Astrocyte of the spinal cord (primary cell): ENCODE measurements around the gene KATNAL1.
A peak's percentile ranks its signal among the peaks of the same experiment; 100 is the strongest.

ENCODE experiments used
- DNase-seq: peaks from one replicate; pipeline ENCODE4 v3.0.0; 2011; ENCODE audit warnings: low read depth, low spot score
- H3K4me3 ChIP-seq: 2 replicates; pipeline ENCODE4 v1.5.1; 2011; ENCODE audit warnings: low read depth, mild to moderate bottlenecking, low read length, moderate library complexity
- CTCF ChIP-seq: IDR thresholded peaks from 2 replicates; pipeline ENCODE4 v1.5.1; 2012; ENCODE audit warnings: low read depth, mild to moderate bottlenecking, low read length, inconsistent platforms
- in situ Hi-C: cut with HindIII; loops from 2 replicates; pipeline ENCODE4 v1.10.0; 2017; ENCODE audit warnings: low sequenced_read_pairs

Gene KATNAL1

GRCh38 chr13:30163441-30163840 lies 143.9 kb downstream of the KATNAL1 start:
- in situ Hi-C loops, result no loop called here

DNA sequence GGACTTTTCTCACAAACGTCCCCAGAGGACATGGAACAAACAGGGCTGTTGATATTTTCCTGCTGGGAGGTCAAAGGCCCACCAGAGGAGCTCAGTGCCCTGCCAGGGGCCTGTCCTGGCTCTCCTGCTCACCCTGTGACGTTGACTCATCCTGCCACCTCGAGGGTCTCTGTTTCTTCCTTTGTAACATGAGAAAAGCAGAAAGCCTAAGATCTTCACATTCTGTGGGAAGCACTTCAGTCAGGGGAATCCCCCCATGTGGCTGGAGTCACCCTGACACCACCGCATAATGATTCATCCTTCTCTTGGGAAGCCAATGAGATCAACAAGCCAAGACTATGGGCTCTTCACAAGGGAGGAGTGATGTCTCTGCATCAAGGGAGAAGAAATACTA lies 147.9 kb downstream of the KATNAL1 start:
- in situ Hi-C loops, result no loop called here
- TF ChIP-seq CTCF, result no peak
- H3K4me3 ChIP-seq, result no peak overlapping the region
- DNase-seq, result peak; percentile 91

More at GRCh38 chr13:30163441-30163840, 143.9 kb downstream of the KATNAL1 start:
- DNase-seq, result no peak
- no peak for TF ChIP-seq CTCF
- H3K4me3 ChIP-seq, result no peak overlapping the region

DNA sequence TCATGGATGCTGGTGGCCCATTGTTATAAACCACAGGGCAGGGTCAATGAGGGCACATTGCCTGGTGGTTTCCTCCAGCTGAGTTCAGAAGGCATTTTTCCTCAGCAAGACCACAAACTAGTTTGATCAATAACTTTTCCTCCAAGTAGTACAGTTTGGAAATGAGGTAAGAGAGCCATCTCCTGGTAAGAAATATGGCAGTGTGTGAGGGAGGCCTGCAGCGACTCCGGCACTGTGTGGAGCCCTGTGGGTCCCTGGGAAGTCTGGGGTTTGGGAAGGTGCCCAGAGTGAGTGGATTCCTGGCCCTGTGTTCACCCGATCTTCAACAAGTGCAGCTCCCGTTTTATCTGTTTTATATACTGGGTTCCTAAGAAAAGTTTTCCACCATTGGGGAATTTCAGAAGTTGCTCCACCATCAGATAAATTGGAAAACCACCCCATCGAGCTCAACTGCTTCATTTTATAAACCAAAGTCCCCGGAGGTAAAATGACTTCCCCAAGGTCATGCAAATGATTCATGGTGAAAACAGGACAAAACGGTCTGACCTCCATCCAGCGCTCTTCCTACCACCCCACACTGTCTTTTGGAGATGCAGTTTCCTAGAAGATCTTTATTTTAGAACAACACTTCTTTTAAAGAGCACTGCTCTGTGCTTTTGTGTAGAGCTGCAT lies 148.4 kb downstream of the KATNAL1 start:
- peak; percentile 87 for DNase-seq
- peak; percentile 71 for TF ChIP-seq CTCF
- in situ Hi-C loops, result no loop called here
- no peak overlapping the region for H3K4me3 ChIP-seq

GRCh38 chr13:30157616-30157993 lies 149.7 kb downstream of the KATNAL1 start:
- in situ Hi-C loops, result no loop called here
- no peak for DNase-seq

GRCh38 chr13:30156826-30157615 lies 150.3 kb downstream of the KATNAL1 start:
- no peak for TF ChIP-seq CTCF
- in situ Hi-C loops, result no loop called here
- no peak overlapping the region for H3K4me3 ChIP-seq
- no peak for DNase-seq

More at GRCh38 chr13:30157616-30157993, 149.7 kb downstream of the KATNAL1 start:
- no peak for TF ChIP-seq CTCF
- H3K4me3 ChIP-seq, result no peak overlapping the region

DNA sequence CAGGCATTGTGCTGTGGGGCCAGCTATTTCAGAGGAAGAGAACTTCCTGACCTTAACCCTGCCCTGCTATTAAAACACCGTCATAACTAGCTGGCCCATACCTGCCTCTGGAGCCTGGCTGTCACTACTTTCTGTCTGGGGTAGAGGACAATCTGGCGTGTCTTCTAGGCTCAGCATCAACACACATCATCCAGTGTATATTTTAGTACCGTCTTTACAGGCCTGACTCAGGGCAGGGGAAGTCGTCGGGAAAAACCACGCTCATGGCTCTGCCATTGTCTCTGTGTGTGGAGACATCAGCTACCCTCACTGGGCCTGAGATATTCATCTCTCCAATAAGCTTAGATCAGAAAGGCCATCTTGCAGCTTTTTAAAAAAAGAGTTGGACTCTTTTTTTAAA lies 151.1 kb downstream of the KATNAL1 start:
- no peak for TF ChIP-seq CTCF
- H3K4me3 ChIP-seq, result no peak overlapping the region
- no peak for DNase-seq
- in situ Hi-C loops, result no loop called here
